Vagina (tissue), 2 donors: Measurements from ENCODE around the gene NUAK1. TPM values are rescaled to one million over a fixed set of nuclear protein-coding genes. Genes with fewer than 3 reads are reported as not detected.

Experiments used
- DNase-seq, 2 donors: peaks; one replicate each; pipeline ENCODE4 v3.0.0-alpha.2; 2017; ENCODE audit errors: extremely low spot score in 2 of 2
- H3K27ac ChIP-seq: fragments of 200-600 bp; sonication (generic); one replicate; pipeline ENCODE4 v1.5.1; 2019
- H3K27me3 ChIP-seq: fragments of 200-600 bp; sonication (generic); one replicate; pipeline ENCODE4 v1.5.1; 2019
- H3K36me3 ChIP-seq, 2 donors: fragments of 200-600 bp; sonication (generic); one replicate each; pipeline ENCODE4 v1.5.1; 2017 to 2019
- H3K4me1 ChIP-seq: fragments of 200-600 bp; sonication (generic); one replicate; pipeline ENCODE4 v1.5.1; 2019
- H3K4me3 ChIP-seq, 2 donors: fragments of 200-600 bp; sonication (generic); 1 replicate in 1 of 2; 2 replicates in 1 of 2; pipeline ENCODE4 v1.5.1; 2016 to 2019
- H3K9me3 ChIP-seq: fragments of 200-600 bp; sonication (generic); one replicate; pipeline ENCODE4 v1.5.1; 2019
- POLR2A ChIP-seq, 2 donors: fragments of 450-650 bp; IDR thresholded peaks; one replicate each; pipeline ENCODE4 v1.6.1; 2017; ENCODE audit warnings: antibody characterized with exemption in 2 of 2, mild to moderate bottlenecking in 2 of 2, moderate library complexity in 2 of 2
- POLR2AphosphoS5 ChIP-seq, 2 donors: sonication (generic); formaldehyde crosslinking; IDR thresholded peaks; one replicate each; pipeline ENCODE4 v1.9.0; 2017; ENCODE audit warnings: antibody characterized with exemption in 2 of 2, mild to moderate bottlenecking in 2 of 2, low read depth in 1 of 2; ENCODE audit not compliant: insufficient read depth in 1 of 2
- intact Hi-C: fragments of 100-400 bp; cut with DNase I; formaldehyde crosslinking; loops from one replicate; pipeline ENCODE4 v1.15.1; 2023
- total RNA-seq: library from RNA; depleted of rRNA; stranded (reverse); fragments of >200 nt; gene quantifications from one replicate; pipeline ENCODE4 v1.2.3, GENCODE V29; 2016
- TF ChIP-seq, protein P1 (sequence below), 3 experiments: fragments of 450-650 bp in 2 of 3; fragments of 200-600 bp in 1 of 3; sonication (generic) in 1 of 3; IDR thresholded peaks; one replicate each; pipeline ENCODE4 v1.5.1; 2017 to 2019; ENCODE audit warnings: antibody characterized with exemption in 3 of 3, mild to moderate bottlenecking in 2 of 3, moderate library complexity in 2 of 3

NUAK1 gene
- total RNA-seq, 1 donor from 2014 or later = 22.8 TPM

GRCh38 chr12:106039242-106039641 is 99.5 kb downstream of the NUAK1 start:
- Histone ChIP-seq H3K27ac (no peak overlapping the region), H3K27me3 (no peaks in the 10 kb centered on the region), H3K36me3 (no peaks in the 10 kb centered on the region), H3K4me3 (no peak overlapping the region), H3K9me3 (no peaks in the 10 kb centered on the region), H3K4me1 (no peaks in the 10 kb centered on the region)
- DNase-seq = no peak
- TF ChIP-seq POLR2AphosphoS5 (IDR thresholded peaks at IDR 0.05; ENCODE audit: insufficient read depth in 1 of 2, low read depth in 1 of 2) = no peak
- TF ChIP-seq, protein P1, sequence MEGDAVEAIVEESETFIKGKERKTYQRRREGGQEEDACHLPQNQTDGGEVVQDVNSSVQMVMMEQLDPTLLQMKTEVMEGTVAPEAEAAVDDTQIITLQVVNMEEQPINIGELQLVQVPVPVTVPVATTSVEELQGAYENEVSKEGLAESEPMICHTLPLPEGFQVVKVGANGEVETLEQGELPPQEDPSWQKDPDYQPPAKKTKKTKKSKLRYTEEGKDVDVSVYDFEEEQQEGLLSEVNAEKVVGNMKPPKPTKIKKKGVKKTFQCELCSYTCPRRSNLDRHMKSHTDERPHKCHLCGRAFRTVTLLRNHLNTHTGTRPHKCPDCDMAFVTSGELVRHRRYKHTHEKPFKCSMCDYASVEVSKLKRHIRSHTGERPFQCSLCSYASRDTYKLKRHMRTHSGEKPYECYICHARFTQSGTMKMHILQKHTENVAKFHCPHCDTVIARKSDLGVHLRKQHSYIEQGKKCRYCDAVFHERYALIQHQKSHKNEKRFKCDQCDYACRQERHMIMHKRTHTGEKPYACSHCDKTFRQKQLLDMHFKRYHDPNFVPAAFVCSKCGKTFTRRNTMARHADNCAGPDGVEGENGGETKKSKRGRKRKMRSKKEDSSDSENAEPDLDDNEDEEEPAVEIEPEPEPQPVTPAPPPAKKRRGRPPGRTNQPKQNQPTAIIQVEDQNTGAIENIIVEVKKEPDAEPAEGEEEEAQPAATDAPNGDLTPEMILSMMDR (IDR thresholded peaks at IDR 0.05) = no peak
- no peak for TF ChIP-seq POLR2A (IDR thresholded peaks at IDR 0.05)
- intact Hi-C loops = no loop called here

- intact Hi-C loops = no loop called here
- Histone ChIP-seq H3K36me3 (no peaks in the 10 kb centered on the region), H3K9me3 (no peaks in the 10 kb centered on the region), H3K27me3 (no peaks in the 10 kb centered on the region), H3K27ac (no peak overlapping the region), H3K4me3 (no peak overlapping the region), H3K4me1 (no peaks in the 10 kb centered on the region)
- DNase-seq = no peak
- TF ChIP-seq POLR2AphosphoS5 (IDR thresholded peaks at IDR 0.05; ENCODE audit: insufficient read depth in 1 of 2, low read depth in 1 of 2) (no peak), POLR2A (IDR thresholded peaks at IDR 0.05) (no peak)
These were observed 101.0 kb downstream of the NUAK1 start for GRCh38 chr12:106037524-106038298.

DNA sequence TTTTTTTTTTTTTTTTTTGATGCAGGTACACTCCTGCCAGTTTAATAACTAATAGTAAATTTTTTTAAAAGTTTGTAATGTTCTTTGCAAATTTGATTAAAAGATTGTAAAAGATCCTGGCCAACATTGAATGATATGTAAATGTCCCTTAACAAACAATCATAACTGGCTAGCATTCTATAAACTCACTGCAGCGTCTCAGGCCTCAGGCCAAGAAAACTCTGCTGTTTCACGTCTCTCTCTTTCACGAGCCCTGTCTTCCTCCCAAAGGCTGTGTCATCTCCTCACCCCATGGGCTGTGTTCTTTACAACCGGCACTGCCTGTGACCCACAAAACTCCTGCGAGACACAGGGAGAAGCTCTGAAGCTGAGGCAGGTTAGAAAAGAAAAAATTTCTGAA is 103.3 kb downstream of the NUAK1 start:
- peak overlapping the region; percentile 23 for H3K27ac ChIP-seq
- H3K9me3 ChIP-seq = no peaks in the 10 kb centered on the region
- no peak for DNase-seq
- TF ChIP-seq POLR2AphosphoS5 (IDR thresholded peaks at IDR 0.05; ENCODE audit: insufficient read depth in 1 of 2, low read depth in 1 of 2) (peak in 1 of 2 donors; percentile 23), POLR2A (IDR thresholded peaks at IDR 0.05) (no peak)
- peaks cover 2% of the 10 kb centered on the region for H3K4me1 ChIP-seq
- no peaks in the 10 kb centered on the region for H3K36me3 ChIP-seq
- intact Hi-C loops = no loop called here
- H3K27me3 ChIP-seq = no peaks in the 10 kb centered on the region
- H3K4me3 ChIP-seq = no peak overlapping the region

DNA sequence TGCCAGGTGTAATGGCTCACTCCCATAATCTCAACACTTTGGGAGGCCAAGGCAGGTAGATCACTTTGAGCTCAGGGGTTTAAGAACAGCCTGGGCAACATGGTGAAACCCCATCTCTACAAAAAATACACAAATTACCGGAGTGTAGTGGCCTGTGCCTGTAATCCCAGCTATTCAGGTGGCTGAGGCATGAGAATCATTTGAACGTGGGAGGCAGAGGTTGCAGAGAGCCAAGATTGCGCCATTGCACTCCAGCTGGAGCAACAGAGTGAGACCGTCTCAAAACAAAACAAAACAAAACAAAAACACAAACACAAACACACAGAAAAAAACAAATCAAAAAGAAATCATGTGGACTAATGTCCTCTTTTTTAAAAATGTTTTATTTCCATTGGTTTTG is 104.4 kb downstream of the NUAK1 start:
- H3K4me3 ChIP-seq = no peak overlapping the region
- H3K4me1 ChIP-seq = peaks cover 8% of the 10 kb centered on the region
- no peak overlapping the region for H3K27ac ChIP-seq
- H3K9me3 ChIP-seq = no peaks in the 10 kb centered on the region
- intact Hi-C loops = no loop called here
- H3K27me3 ChIP-seq = no peaks in the 10 kb centered on the region
- TF ChIP-seq, protein P1 (IDR thresholded peaks at IDR 0.05) = no peak
- TF ChIP-seq POLR2A (IDR thresholded peaks at IDR 0.05) = no peak
- TF ChIP-seq POLR2AphosphoS5 (IDR thresholded peaks at IDR 0.05; ENCODE audit: insufficient read depth in 1 of 2, low read depth in 1 of 2) = no peak
- H3K36me3 ChIP-seq = no peaks in the 10 kb centered on the region
- no peak for DNase-seq

DNA sequence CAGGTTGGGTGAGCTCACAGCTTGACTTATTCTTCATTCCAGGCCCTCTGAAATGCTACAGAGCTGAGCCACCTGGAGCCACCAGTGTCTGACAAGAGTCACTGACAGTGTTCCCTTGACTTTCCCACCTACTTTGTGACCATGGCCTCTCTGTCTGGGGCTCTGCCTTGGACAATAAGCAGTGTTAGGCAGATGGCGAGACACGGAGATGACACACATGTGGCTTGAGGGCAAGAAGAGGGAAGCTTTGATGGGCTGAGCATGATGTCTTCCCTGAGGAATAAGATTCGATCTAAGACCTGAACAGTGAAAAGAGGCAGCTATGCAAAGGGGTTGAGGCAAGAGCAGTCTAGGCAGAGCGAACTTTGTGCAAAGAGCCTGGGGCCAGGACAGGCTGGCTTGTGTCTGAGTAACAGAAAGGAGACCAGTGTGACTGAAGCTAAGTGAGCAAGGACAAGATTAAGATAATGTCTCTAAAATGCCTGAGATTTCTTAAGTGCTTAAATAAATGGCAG is 105.5 kb downstream of the NUAK1 start:
- intact Hi-C loops = no loop called here
- Histone ChIP-seq H3K4me3 (no peak overlapping the region), H3K36me3 (no peaks in the 10 kb centered on the region), H3K4me1 (peaks cover 8% of the 10 kb centered on the region), H3K27ac (no peak overlapping the region), H3K27me3 (no peaks in the 10 kb centered on the region), H3K9me3 (no peaks in the 10 kb centered on the region)
- TF ChIP-seq POLR2A (IDR thresholded peaks at IDR 0.05) (no peak), POLR2AphosphoS5 (IDR thresholded peaks at IDR 0.05; ENCODE audit: insufficient read depth in 1 of 2, low read depth in 1 of 2) (no peak)
- TF ChIP-seq, protein P1 (IDR thresholded peaks at IDR 0.05) = no peak
- no peak for DNase-seq

DNA sequence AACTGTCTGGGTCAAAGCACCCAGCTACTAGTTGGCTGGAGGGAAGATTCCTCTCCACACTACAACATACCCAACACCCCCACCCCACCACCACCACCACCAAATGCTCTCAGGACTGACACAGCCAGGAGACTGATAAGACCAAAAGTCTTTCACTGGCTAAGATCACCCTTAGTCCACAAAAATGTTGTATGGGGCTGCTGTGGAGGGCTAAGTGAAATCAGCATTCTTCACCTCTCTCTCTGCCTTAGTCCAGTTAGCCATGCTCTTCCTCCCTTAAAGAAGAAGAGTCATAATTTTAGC is 106.2 kb downstream of the NUAK1 start:
- intact Hi-C loops = no loop called here
- no peak for TF ChIP-seq POLR2AphosphoS5 (IDR thresholded peaks at IDR 0.05; ENCODE audit: insufficient read depth in 1 of 2, low read depth in 1 of 2)
- TF ChIP-seq POLR2A (IDR thresholded peaks at IDR 0.05) = no peak
- TF ChIP-seq, protein P1 (IDR thresholded peaks at IDR 0.05) = no peak
- DNase-seq = no peak
- Histone ChIP-seq H3K36me3 (no peaks in the 10 kb centered on the region), H3K9me3 (no peaks in the 10 kb centered on the region), H3K27me3 (no peaks in the 10 kb centered on the region), H3K27ac (no peak overlapping the region), H3K4me1 (peaks cover 8% of the 10 kb centered on the region), H3K4me3 (no peak overlapping the region)
